DND-41 (cell line): ENCODE results near the gene MCF2L2.

Experiments used
- EZH2 ChIP-seq: IDR thresholded peaks from 3 replicates; pipeline ENCODE4 v1.6.1; 2012; ENCODE audit warnings: borderline replicate concordance, low read depth, mild to moderate bottlenecking, moderate library complexity, low read length, inconsistent platforms; ENCODE audit not compliant: severe bottlenecking
- TF ChIP-seq, protein P1 (sequence below): IDR thresholded peaks from 2 replicates; pipeline ENCODE4 v1.5.1; 2012; ENCODE audit warnings: borderline replicate concordance, low read length, moderate library complexity, mild to moderate bottlenecking; ENCODE audit not compliant: poor library complexity, severe bottlenecking; ENCODE audit errors: extremely low read depth

DNA sequence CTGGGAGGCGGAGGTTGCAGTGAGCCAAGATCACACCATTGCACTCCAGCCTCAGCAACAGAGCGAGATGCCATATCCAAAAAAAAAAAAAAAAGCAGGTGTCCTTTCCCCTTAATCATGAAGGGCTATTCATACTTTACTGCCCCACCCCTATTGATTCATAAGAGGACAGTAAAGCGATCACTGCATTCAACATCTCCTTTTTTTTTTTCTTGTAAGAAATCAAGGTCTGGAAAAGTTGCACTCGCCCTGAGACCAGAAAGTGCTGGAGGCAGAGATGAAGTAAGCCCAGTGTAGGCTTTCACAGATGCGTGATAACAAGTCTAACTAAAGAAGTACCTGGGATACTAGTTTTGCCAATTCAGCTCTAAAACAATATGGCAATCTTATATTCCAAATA, 151.2 kb downstream of the MCF2L2 start:
- TF ChIP-seq EZH2: no peak
- TF ChIP-seq, protein P1, sequence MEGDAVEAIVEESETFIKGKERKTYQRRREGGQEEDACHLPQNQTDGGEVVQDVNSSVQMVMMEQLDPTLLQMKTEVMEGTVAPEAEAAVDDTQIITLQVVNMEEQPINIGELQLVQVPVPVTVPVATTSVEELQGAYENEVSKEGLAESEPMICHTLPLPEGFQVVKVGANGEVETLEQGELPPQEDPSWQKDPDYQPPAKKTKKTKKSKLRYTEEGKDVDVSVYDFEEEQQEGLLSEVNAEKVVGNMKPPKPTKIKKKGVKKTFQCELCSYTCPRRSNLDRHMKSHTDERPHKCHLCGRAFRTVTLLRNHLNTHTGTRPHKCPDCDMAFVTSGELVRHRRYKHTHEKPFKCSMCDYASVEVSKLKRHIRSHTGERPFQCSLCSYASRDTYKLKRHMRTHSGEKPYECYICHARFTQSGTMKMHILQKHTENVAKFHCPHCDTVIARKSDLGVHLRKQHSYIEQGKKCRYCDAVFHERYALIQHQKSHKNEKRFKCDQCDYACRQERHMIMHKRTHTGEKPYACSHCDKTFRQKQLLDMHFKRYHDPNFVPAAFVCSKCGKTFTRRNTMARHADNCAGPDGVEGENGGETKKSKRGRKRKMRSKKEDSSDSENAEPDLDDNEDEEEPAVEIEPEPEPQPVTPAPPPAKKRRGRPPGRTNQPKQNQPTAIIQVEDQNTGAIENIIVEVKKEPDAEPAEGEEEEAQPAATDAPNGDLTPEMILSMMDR: no peak
